ENCODE measurements around the gene TGFA.

DNA sequence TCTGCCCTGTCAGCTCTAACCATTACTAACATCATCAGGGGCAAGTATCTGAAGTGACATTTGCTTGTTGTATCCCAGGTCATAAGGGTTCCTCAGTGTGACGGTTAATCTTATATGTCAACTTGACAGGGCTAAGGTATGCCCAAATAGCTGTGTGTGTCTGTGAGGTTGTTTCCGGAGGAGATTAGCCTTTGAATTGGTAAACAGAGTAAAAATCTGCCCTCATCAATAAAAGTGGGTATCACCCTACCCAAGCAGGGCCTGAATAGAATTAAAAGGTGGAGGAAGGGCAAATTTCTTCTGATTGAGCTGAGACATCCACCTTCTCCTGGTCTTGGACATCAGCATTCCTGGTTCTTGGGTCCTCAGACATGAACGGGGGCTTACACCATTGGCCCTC is 12.8 kb upstream of the TGFA start:
- TF ChIP-seq ZFP36 (IDR thresholded peaks at IDR 0.05; ENCODE audit: borderline replicate concordance, partially characterized antibody) (no peak), POLR2A (IDR thresholded peaks at IDR 0.05; ENCODE audit: low read length) (no peak), EHF (CRISPR knock-in tag; IDR thresholded peaks at IDR 0.05) (no peak), EP300 (IDR thresholded peaks at IDR 0.05) (no peak), MYC (IDR thresholded peaks at IDR 0.05; ENCODE audit: borderline replicate concordance, low read length) (no peak)
